ENCODE data around the gene PDE1C.

PDE1C gene

DNA sequence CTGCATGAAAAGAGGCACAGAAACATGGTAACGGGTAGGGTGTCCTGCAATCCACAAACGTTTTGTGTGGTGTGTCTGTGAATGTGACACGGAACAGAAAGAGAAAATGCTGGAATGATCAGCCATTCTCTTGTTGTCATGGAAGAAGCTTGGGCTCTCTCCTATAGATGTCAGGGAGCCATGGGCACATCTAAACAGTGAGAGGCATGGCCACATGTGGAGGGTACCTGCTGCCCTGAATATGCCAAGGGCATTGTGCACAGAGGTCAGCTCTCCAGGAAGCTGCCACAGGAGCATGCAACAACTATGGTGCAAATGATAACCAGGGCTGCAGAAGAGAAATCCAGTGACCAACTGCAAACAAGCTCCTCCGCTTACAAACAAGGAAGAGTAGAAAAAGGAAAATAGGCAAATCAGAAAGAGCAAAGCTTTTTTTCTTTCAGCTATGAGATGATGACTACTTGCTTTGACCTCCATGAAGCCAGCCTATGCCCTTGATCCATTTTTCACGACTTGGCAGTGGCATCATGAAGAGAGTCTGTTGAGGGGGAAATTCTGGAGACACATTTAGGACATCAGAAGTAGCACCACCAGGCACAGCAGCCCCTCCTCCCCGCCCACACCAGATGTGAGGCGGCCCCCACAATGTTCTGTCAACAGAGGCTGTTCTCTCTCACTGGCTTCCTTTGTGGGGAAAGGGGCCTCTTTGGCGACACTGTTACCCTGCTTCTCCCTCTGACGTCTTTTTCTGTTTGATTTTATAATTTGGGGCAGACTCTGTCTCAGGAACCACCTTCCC is 4.8 kb upstream of the PDE1C start:
- no peak for DNase-seq

DNA sequence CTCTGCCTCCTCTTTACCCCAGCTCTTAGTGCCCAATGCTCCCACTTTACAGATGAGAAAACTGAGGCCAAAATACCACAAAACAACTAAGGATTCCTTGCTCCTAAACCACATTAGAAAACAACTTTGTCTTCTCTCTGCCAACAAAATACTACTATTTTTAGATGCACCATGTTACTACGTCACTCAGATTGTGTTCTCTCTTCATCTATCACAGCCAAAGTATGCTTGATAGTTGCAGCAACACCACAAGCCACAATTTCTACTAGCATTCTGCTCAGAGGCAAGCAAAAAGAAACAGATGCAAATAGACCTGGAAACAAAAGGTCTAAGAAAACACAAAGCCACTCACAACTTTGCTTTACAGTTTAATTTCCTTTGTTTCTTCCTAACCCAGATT is 3.3 kb upstream of the PDE1C start:
- no peak for DNase-seq

DNA sequence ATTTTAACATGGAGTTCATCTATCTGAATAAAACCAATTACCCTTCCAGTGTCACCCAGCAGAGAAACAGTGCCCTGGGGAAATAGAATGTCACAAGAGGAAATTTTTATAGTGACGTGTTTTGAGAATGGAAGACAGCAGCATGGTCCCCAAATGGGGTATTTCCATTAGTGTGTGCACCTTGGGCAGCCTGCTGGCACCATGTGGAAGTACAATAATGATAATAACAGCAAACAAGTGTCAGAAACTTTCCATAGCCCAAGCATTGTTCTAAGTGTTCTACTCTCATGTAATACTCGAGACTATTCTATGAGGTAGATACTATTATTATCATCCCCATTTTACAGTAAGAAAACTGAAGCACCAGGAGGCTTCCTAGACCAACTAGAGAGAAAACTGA is 2.2 kb upstream of the PDE1C start:
- DNase-seq, result no peak

DNA sequence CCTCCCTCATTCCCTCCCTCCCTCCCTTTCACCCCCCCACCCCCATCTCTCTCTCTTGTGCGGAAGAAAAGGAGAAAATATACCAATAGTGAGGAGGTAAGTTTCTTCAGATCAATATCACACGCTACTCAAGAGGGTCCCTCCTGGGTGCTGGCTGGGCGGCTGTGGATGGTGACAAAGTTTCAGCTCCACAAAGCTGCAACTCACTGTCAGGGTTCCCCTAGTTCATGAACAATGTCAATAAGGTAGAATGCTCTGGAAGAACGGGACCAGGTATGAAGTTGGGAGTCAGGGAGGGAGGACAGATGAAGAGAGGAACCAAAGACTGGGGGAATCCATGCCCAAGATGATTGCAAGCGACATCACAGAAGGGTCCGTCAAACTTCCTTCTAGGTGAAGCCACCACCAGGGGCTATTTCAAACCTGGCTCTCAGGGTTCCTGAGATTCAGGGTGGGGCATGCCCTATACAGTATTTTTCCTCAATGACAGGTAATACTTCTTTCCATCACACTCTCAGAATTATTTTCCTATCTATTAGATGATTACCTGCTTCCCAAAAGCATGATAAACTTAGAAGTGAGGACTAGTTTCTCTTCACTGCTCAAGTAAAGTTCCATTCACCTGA is 1.4 kb upstream of the PDE1C start:
- DNase-seq, result no peak

DNA sequence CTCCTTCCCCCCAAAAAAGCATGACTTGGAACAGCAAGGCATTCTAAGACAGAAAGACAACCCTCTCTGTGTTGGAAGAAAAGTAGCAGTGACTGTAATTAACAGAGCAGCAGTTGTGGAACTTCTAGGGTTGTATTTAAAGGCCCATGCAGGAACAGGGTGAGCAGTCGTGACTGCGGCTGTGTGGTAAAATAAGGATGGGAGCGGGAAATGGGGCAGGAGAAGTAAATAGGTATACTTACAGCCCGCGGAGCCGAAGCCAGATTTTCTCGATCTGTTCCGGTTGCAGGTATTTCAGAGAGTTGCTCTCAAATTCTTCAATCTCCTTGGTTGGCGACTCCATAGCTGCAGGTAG is 179 bp downstream of the PDE1C start:
- DNase-seq, result no peak

DNA sequence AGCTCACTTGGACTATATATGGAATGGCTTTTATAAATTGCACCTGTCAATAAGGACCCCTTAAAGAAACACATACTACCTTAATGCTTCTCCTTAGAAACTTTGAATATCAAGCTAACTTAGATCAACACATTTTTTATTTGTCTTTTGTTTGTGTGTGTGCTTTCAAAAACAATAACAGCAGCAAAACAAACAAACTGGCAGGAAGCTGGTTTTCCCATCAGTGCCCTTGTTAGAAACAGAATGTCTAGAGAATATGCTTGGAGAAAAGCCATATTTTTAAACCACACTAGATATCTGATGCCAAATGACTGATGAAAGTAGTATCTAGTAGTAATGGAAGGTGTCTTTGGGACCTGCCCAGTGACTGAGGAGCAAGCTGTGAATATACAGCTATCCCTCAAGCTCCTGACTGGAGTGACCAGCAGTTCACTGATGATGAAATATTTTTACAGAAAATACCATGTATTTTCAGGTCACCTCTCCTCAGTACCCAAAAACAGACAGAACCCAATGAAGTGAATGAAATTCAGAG is 1.0 kb downstream of the PDE1C start:
- DNase-seq, result no peak

DNA sequence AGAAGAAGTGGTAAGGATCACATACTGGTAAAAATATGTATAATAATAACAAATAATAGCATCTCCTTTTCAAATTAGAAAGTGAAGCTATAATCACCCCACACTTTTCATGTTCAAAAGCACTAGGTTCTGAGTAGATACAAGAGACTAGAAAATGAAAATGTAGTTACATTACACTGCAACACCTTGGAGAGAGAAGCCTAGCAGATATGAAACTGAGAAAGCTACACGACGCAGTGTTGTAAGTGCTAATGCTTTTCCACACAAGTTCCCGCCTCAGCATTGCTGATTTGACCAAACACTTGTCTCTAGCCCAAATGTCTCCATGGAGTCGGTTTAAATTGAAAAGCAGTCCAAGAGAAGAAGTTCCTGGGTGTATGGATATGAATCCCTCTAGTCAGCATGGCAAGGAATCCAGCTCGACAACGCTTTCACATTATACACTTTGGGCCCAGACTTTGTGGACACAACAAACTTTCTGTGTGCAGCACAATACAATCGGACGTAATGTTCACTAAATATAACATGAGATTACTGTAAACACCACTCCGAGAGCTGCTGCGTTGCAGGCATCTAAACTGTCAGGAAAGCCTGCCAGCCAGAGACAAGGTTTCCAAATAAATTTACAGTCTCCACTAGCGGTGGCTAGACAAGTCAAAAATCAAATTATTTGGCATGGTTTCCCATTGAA is 1.7 kb downstream of the PDE1C start:
- DNase-seq, result no peak

DNA sequence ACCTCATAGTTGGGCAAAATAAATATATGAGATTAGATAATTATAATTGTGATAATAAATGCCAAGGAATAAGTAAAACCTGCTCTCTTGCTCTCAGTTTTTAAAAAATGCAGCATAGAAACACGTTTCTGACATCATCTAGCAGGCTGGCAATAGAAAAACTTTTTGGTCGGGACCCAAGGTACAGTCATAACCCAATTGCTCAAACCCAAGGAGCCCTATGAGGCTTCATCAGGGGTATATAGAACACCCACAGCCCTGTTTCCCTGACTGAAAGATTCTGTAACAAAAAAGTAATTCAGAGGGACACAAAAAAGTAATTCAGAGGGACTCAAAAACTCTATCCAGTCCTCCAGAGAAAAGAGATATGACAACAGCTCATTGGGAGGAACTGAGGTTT is 3.8 kb downstream of the PDE1C start:
- DNase-seq, result no peak

DNA sequence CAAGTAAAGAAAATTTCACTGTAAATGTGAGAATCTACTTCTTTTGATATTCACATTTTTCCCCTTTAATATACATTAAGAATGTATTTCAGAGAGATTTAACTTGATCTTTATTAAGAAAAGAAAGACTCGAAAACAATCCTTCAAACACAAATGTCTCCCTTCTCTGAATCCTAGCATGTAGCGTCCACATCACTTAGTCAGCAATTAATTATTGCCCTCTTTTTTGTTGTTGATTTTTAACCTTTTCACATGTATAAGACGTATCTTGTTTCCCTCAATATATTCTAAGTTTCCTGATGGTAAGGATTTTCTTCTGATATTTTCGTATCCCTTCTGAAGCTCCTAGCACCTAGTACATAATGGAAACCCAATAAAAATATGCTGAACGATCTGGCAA is 6.6 kb downstream of the PDE1C start:
- no peak for DNase-seq

DNA sequence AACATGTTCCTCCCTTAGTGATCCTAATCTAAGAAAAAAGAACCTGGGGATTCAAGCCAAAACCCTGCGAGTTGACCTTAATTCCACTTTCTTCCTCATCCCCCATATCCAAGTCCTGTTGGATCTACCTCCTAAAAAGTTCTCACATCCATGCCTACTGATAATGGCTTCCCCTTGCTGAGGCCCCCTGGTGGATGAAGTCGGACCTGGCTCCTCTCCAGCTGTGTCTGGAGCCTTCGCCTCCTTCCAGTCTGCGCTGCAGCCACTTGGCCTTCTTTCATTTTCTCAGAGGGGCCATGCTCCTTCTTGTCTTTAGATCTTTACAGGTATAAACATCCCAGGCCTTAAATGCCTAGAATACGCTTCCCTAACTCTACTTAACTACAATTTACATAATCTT is 8.1 kb downstream of the PDE1C start:
- DNase-seq, result no peak

DNA sequence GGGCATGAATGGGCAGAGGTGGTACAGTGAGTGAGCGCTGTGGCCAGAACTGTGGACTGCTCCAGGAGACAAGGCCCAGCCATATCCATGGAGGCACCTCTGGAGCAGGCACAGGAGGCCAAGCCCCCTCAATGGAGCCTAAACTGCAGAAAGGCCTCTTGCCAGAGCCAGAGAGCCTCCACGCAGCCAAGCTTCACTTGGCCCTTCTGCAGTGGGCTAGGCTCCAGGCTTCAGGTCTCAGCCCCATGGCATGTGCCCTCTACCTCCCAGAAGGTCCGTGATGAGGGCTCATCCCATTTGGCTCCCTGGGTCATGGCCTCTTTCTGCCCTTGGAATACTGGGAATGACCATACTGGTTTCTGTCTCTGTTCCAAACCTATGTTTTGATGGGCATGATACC is 8.9 kb downstream of the PDE1C start:
- DNase-seq, result no peak

DNA sequence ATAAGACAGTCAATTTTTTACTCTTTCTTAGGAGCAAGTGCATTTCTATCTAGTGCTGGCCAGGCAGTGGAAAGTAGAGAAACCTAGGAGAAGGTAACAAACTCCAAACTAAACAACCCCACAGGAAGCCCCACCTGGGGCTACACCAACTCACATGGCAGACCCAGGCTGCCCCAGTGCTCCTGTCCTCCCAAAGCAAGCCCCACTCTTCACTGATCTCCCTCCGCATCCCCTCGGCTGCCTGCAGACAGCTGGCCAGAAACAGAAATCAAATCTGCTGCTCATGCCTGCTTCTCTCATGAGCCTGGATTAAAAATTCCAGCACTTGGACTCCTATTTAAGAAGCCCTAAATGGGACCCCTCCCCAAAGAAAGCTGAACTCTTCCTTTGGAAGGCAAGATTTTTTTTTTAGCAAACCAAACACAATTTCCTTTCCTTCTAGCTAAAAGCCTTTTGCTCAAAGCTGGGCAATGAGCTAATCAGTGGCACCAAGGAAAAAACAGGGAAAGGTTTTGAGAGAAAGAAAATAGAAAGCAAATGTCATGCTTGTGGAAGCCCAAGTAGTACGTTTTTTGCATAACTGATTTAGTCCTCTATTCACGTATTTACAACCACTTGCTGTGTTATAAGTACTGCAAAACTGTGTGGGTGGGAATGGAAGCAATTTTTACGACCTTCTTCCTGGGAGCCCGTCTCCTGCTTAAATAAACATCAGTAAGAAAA is 10.8 kb downstream of the PDE1C start:
- DNase-seq, result no peak

DNA sequence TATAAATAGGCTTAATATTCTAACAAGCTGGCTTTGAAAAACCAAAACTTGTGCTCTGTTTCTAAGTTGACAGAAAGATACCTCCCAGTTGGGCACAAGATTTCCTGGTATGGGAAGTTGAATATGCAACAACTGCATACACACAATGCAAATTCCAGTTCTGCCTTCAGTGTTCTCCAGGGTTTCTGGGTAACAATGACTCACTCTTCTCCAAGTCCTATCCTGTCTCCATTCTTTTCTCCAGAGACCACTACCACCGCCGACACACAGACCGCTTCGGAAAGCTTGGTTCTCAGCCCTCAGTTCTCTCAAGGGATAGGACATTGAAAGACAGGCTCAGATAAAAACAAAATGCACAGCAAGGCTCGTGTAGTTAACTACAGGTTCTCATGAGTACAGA is 12.2 kb downstream of the PDE1C start:
- DNase-seq, result no peak

DNA sequence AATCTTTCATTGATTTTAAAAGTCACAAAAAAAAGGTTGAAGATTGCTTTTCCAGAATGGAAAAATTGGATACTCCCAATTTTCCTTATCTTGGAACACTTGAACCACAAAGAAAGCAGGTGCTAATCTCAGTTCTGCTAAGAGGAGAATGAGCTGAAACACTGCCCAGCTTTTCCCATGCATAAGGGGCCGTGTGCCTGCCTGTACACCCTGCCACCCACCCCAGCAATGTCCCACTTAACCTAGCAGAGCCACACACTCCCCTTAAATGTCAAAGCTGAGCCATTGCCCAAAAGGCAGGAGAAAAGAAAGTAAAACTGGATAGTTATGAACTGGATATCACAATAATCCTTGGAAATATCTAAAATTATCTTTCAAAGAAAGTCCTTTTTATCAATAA is 13.4 kb downstream of the PDE1C start:
- no peak for DNase-seq

DNA sequence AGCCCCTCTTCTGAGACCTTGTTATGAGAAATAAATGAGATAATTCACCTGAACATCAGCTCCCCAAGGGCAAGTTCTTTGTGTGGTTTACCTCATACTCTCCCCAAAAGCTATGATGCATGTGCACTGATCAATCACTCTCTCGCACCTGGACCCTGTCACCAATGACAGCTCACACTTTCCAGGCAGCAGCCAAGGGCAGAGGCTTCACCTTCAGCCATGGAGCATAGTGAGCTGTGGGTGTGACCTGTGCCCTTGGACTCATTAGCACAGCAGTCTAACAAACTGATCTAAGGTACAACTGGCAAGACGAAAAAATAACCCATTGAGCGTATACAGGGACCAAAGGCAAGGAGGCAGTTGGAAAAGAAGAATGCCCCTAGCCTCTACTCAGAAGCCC is 17.0 kb downstream of the PDE1C start:
- no peak for DNase-seq

DNA sequence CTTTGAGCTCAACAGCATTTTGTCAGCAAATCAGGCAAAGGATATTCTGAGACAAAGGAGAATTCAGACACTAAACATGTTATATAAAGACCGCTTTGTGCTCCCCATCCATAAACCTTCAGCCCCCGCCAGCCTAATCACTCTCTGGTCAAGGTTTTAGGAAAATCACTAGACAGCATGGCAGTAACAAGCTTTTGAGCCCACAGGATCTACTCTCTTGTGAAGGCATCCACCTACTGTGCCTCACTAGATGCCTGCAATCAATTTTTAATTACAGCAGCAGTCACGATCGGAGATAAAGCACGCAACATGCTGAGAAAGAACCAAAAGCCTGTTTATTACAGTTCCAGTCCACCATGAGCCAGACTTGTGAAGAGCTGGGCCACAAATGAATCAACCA is 19.1 kb downstream of the PDE1C start:
- DNase-seq, result no peak

DNA sequence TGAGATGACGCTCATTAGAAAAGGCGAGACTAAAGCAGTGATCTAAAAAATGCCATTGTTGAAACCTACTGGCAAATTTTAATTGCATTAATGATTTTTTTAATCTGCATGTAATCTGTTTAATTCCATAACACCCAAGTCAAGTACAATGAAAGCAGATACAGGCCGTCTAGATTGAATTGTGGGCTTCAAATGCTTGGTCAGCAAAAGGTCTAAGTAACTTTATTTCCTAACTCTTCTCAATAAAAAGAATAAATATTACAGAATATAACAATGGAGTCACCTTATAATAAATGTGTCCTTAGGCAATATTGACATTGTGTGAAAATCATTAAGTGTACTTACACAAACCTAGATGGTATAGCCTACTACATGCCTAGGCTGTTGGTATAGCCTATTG is 20.6 kb downstream of the PDE1C start:
- DNase-seq, result no peak

DNA sequence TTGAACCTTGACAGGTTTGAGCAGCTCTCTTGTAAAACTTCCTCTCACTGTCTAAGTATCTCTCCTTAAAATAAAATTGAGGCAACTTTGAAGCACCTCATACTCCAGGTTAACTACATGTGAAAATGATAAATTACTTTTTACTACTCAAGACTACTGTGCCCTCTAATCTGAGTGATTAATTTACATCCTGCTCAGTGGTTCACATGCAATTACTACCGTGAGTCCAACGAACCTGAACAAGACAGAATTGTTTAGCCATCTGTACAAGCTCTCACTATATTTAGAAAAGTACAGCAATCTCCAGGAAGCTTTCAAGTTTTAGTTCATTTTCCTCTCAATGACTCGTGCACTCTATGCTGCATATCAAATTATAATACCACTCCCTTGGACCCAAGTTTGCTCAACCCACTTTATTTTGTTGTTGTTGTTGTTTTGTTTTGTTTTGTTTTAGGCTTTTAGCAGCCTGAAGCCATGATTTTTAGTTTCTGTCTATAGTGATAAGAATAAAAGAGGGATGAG is 21.2 kb downstream of the PDE1C start:
- no peak for DNase-seq

DNA sequence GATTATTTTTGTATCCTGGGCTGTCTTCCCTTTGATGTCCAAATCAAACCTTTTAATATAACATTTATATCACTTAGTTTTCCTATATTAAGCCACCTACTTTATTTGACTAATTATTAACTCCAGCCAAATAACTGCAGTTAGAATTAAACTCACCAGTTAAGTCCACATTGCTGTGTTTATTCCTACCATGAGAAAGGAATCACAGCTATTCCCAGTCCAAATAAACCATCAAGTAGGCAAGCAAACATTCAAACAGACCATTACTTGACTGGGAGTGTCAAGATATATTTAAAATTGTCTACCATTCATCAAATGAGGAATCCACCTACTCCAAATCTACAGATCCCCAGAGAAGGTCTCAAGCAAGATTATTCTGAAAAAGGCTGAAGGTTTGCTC is 22.4 kb downstream of the PDE1C start:
- DNase-seq, result no peak

DNA sequence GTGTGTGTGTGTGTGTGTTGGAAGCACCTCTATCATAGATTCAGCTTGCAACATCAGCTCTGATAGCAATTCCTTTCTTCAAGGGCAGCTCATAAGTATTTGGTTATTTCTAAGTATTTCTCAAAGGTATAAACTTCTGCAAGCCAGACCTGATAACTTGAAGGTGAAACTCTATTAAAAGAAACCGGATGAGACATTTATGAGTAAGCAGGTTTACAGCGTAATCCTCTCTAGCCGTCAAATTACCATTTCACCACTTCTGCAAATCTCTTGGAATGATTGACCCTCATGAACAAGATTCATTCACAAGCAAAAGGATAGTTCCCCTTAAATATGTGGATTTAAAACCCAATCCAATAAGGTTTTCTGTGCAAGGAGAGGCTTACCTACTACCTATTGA is 23.1 kb downstream of the PDE1C start:
- no peak for DNase-seq

DNA sequence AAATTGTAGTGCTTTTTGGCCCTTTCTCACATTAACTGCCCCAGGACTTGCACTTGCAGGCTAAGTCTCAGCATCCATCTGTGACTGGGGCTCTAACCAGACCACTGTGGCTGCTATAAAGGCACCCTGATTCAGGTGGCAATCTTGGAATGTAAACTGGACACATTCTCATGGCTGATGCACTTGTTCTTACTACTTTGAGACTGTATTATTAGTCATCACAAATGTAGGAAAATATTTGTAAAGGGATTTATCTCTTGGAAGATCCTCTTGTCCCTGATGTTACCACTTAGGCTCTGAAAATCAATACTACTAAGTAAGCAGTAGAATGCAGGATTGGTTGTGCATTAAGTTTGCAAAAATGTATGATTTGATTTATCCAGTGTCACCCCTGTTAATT is 25.0 kb downstream of the PDE1C start:
- DNase-seq, result no peak

DNA sequence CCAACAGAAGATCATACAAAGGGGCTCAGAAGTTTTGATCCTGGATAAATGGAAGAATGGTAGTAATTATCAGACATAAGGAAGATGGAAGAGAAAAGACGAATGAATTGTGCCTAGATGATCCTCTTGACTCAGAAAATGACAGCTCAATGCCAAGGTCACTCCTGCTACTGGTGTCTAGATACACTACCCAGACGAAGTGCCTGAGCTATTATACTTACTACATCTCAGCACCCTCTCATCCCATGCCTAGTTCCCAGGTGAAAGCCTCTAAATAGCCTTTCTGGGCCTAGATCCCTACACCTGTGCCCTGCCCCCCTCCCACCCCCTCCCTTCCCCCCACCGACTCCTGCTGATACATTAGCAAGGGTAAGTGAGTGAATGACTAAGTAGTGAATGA is 25.5 kb downstream of the PDE1C start:
- DNase-seq, result no peak

DNA sequence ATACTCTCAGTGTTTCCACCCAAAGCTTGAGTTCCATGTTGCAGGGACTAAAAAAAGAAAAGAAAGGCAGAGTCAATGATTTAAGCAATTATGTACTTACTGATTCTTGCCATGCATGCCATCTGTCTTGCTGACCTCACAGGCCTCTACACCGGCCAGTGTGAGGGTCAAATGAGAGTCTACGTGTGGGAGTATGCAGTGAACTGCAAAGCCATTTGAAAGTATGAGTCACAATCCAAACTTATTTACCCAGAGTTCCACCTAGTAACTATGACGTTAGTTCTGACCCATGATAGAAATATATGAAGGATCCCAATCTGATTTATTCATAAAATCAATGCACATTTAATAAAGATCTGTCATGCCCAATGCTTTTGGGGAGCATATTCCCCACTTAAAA is 26.5 kb downstream of the PDE1C start:
- DNase-seq, result no peak
